Natural killer cell (primary cell): ENCODE data around the gene EAF1. TPM values are rescaled to one million over a fixed set of nuclear protein-coding genes. Genes with fewer than 3 reads are reported as not detected.
"Not testable (repeated sequence)": the region's sequence is repeated elsewhere in the genome, so short reads cannot be mapped to it uniquely, and the experiment has no call there.

Experiments
- ATAC-seq, 3 donors: fragments of 150-1000 bp in 2 of 3; fragments of 200-7000 bp in 1 of 3; cut with Tn5 transposase; 1 replicate in 1 of 3; 2 replicates in 2 of 3; pipeline ENCODE4 v1.10.0; 2021; ENCODE audit warnings: mild to moderate bottlenecking in 2 of 3, moderate library complexity in 2 of 3
- DNase-seq, 2 donors: peaks; one replicate each; pipeline versions ENCODE4 v3.0.0 to v3.0.0-alpha.2; 2013 to 2021; ENCODE audit warnings: mixed read lengths in 1 of 2
- H3K27ac ChIP-seq: one replicate; pipeline ENCODE4 v1.5.1; 2013; ENCODE audit warnings: mild to moderate bottlenecking, low read length
- H3K27me3 ChIP-seq: one replicate; pipeline ENCODE4 v1.6.1; 2013; ENCODE audit warnings: low read length; ENCODE audit not compliant: control insufficient read depth, insufficient read depth
- H3K36me3 ChIP-seq: one replicate; pipeline ENCODE4 v1.6.1; 2013; ENCODE audit warnings: low read length; ENCODE audit not compliant: control insufficient read depth, insufficient read depth
- H3K4me1 ChIP-seq: one replicate; pipeline ENCODE4 v1.6.1; 2013; ENCODE audit warnings: low read length; ENCODE audit not compliant: control insufficient read depth, insufficient read depth
- H3K4me3 ChIP-seq: one replicate; pipeline ENCODE4 v1.5.1; 2013; ENCODE audit warnings: low read length
- H3K9me3 ChIP-seq: one replicate; pipeline ENCODE4 v1.6.1; 2013; ENCODE audit warnings: low read length; ENCODE audit not compliant: control insufficient read depth, insufficient read depth
- H3K27ac Mint-ChIP-seq, 2 donors: one replicate each; pipeline ENCODE4 v1.8.0; 2022; ENCODE audit warnings: mild to moderate bottlenecking in 2 of 2, mixed read lengths in 2 of 2, moderate library complexity in 1 of 2
- H3K27me3 Mint-ChIP-seq, 2 donors: one replicate each; pipeline ENCODE4 v1.8.0; 2022; ENCODE audit warnings: low read depth in 2 of 2, mixed read lengths in 2 of 2
- H3K36me3 Mint-ChIP-seq: one replicate; pipeline ENCODE4 v1.8.0; 2022; ENCODE audit warnings: mixed read lengths
- H3K4me1 Mint-ChIP-seq, 2 donors: one replicate each; pipeline ENCODE4 v1.8.0; 2022; ENCODE audit warnings: mixed read lengths in 2 of 2
- H3K4me3 Mint-ChIP-seq: one replicate; pipeline ENCODE4 v1.8.0; 2022; ENCODE audit warnings: mild to moderate bottlenecking, moderate library complexity, mixed read lengths
- H3K9me3 Mint-ChIP-seq, 2 donors: one replicate each; pipeline ENCODE4 v1.8.0; 2022; ENCODE audit warnings: mixed read lengths in 2 of 2
- CTCF ChIP-seq: fragments of 200-600 bp; IDR thresholded peaks from one replicate; pipeline ENCODE4 v1.8.0; 2022; ENCODE audit warnings: antibody characterized with exemption
- WGBS: methylation state at CpG from one replicate; pipeline ENCODE4 v1.1.7; 2013; ENCODE audit warnings: missing lambda C conversion rate; ENCODE audit not compliant: insufficient coverage; 5-methylcytosine and 5-hydroxymethylcytosine counted together
- intact Hi-C: fragments of 100-400 bp; cut with micrococcal nuclease; formaldehyde crosslinking; loops from one replicate; pipeline ENCODE4 v1.14.2; 2022
- total RNA-seq, 4 donors: library from RNA; stranded (reverse); fragments of 120-200 nt in 1 of 4; gene quantifications; one replicate each; pipeline versions ENCODE4 v1.2.3 to v1.2.4, GENCODE V29; 2013 to 2022

The EAF1 gene
- total RNA-seq, 3 donors from 2014 or later (not counting 1 experiment from before 2014, with no cell fraction given), result 39.7 to 45.8 (median 41.5) TPM

- Mint-ChIP-seq H3K4me1 (peaks cover 5 to 7% of the 10 kb centered on the region in 2 donors), H3K27me3 (no peaks in the 10 kb centered on the region), H3K36me3 (no peaks in the 10 kb centered on the region), H3K9me3 (no peaks in the 10 kb centered on the region), H3K4me3 (no peak overlapping the region), H3K27ac (no peak overlapping the region)
- DNase-seq, result no peak
- Histone ChIP-seq H3K4me1 (no peaks in the 10 kb centered on the region), H3K27me3 (no peaks in the 10 kb centered on the region), H3K27ac (no peak overlapping the region), H3K4me3 (no peak overlapping the region), H3K36me3 (no peaks in the 10 kb centered on the region), H3K9me3 (peaks cover 7% of the 10 kb centered on the region)
- intact Hi-C loops, result no loop called here
- ATAC-seq, result no peak
- 95% methylated on average over 1 of the region's 1 CpG for WGBS
- TF ChIP-seq CTCF, result no peak
Observed at GRCh38 chr3:15387171-15387581, 40.2 kb upstream of the EAF1 start.

GRCh38 chr3:15387735-15388134 lies 39.7 kb upstream of the EAF1 start:
- ATAC-seq (no peak), DNase-seq (no peak)
- Histone ChIP-seq H3K4me3 (no peak overlapping the region), H3K9me3 (peaks cover 7% of the 10 kb centered on the region), H3K27me3 (no peaks in the 10 kb centered on the region), H3K27ac (no peak overlapping the region), H3K36me3 (no peaks in the 10 kb centered on the region), H3K4me1 (no peaks in the 10 kb centered on the region)
- Mint-ChIP-seq H3K36me3 (no peaks in the 10 kb centered on the region), H3K9me3 (no peaks in the 10 kb centered on the region), H3K27me3 (no peaks in the 10 kb centered on the region), H3K4me3 (no peak overlapping the region), H3K27ac (no peak overlapping the region), H3K4me1 (peaks cover 5 to 7% of the 10 kb centered on the region in 2 donors)
- no peak for TF ChIP-seq CTCF
- 93% methylated on average over 3 of the region's 3 CpGs for WGBS
- intact Hi-C loops, result no loop called here

- H3K4me1 ChIP-seq, H3K27ac Mint-ChIP-seq, H3K27ac ChIP-seq, H3K27me3 ChIP-seq, H3K36me3 ChIP-seq, H3K4me1 Mint-ChIP-seq, H3K9me3 ChIP-seq, H3K9me3 Mint-ChIP-seq, H3K4me3 ChIP-seq, H3K36me3 Mint-ChIP-seq, DNase-seq, ATAC-seq, H3K4me3 Mint-ChIP-seq, H3K27me3 Mint-ChIP-seq, intact Hi-C loops: not testable (repeated sequence)
- WGBS, result 94% methylated on average over 3 of the region's 3 CpGs
Observed at GRCh38 chr3:15388335-15388734, 39.1 kb upstream of the EAF1 start.

GRCh38 chr3:15390460-15390859 lies 36.9 kb upstream of the EAF1 start:
- H3K27me3 Mint-ChIP-seq, result no peaks in the 10 kb centered on the region
- 74% methylated on average over 6 of the region's 6 CpGs for WGBS
- Histone ChIP-seq H3K36me3 (no peaks in the 10 kb centered on the region), H3K27ac (no peak overlapping the region), H3K4me3 (no peak overlapping the region), H3K27me3 (no peaks in the 10 kb centered on the region), H3K9me3 (peaks cover 7% of the 10 kb centered on the region), H3K4me1 (no peaks in the 10 kb centered on the region)
- H3K4me1 Mint-ChIP-seq, result peaks cover 5 to 7% of the 10 kb centered on the region in 2 donors
- no peak for TF ChIP-seq CTCF
- H3K27ac Mint-ChIP-seq, result no peak overlapping the region
- no peaks in the 10 kb centered on the region for H3K36me3 Mint-ChIP-seq
- H3K9me3 Mint-ChIP-seq, result no peaks in the 10 kb centered on the region
- intact Hi-C loops, result no loop called here
- no peak overlapping the region for H3K4me3 Mint-ChIP-seq
- no peak for ATAC-seq
- no peak for DNase-seq
